ENCODE data around the gene AKR1C2. TPM values are rescaled to one million over a fixed set of nuclear protein-coding genes. Genes with fewer than 3 reads are reported as not detected.

The AKR1C2 gene
- polyA plus RNA-seq, 2 of the 4 experiments (the other 2 are of a cell fraction), result 5,660 to 6,805 TPM

DNA sequence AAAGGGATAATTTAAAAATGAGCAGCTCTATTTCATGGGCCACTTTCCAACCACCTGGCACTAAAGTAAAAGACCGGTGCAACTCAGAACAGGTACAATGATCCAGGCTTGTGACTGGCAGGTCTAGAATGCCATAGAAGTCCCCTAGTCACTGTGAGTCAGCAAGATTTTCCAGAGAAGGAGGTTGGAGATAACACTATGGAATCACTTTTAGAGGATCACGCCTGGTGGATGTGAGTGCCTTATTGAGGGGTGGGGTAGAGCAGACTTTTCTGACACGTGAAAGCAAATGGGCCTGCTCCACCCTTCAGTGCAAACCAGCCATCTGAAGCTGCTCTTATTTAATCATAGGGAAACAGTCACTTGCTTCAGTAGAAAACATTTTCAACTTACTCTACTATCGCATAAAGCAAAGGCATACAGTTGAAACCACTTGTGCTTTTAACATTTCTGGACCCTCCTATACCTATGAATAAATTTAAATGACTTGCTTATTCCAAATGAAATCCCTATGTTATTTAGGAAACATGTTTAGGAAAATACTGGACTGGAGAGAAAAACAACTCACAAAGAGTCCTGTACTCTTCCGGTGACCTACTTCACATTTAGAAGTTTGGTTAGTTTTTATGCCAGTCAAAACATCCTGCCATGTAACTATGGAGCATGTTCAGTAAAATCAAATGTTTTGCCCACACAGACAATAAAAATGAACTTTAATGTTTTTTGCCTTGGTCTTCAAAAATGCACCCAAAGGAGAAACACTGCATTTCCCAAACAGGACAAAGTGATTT is 61.9 kb downstream of the AKR1C2 start (continued):
- TF ChIP-seq NPAS2 (CRISPR knock-in tag; IDR thresholded peaks at IDR 0.05; ENCODE audit: borderline replicate concordance) (no peak), ZC3H11A (IDR thresholded peaks at IDR 0.05) (no peak), FOXS1 (CRISPR knock-in tag; IDR thresholded peaks at IDR 0.05) (no peak), SREBF2 (IDR thresholded peaks at IDR 0.05) (no peak), BHLHE40 (IDR thresholded peaks at IDR 0.05; ENCODE audit: low read depth, low read length) (no peak), JUNB (IDR thresholded peaks at IDR 0.05) (no peak), MYC (IDR thresholded peaks at IDR 0.05; ENCODE audit: borderline replicate concordance, low read length) (no peak; the same call in 1 of the 2 replicates), RARB (CRISPR knock-in tag; IDR thresholded peaks at IDR 0.05) (no peak), ZFP36 (IDR thresholded peaks at IDR 0.05; ENCODE audit: borderline replicate concordance, partially characterized antibody) (no peak), CEBPB (IDR thresholded peaks at IDR 0.05) (no peak), TFCP2L1 (CRISPR knock-in tag; IDR thresholded peaks at IDR 0.05) (no peak), TP53 (CRISPR knock-in tag; IDR thresholded peaks at IDR 0.05) (no peak), SMC3 (IDR thresholded peaks at IDR 0.05) (no peak), EHMT2 (IDR thresholded peaks at IDR 0.05; ENCODE audit: low read depth) (no peak), EP300 (IDR thresholded peaks at IDR 0.05) (peak in 1 of 2 experiments; percentile 45; a peak in 2 of 5 replicates), JUN (IDR thresholded peaks at IDR 0.05) (peak in 1 of 2 experiments; percentile 37; a peak in 1 of 5 replicates), CBX2 (IDR thresholded peaks at IDR 0.05; ENCODE audit: borderline replicate concordance, low read depth) (no peak), RNF2 (IDR thresholded peaks at IDR 0.05; ENCODE audit: borderline replicate concordance, low read depth) (no peak), CHD4 (IDR thresholded peaks at IDR 0.05; ENCODE audit: borderline replicate concordance) (no peak), EHF (CRISPR knock-in tag; IDR thresholded peaks at IDR 0.05) (no peak; the same call in none of the 2 replicates), PHF8 (IDR thresholded peaks at IDR 0.05; ENCODE audit: borderline replicate concordance, low read depth) (no peak), RAD21 (conservative IDR thresholded peaks at IDR 0.05 in 1 of 2, IDR thresholded peaks at IDR 0.05 in 1 of 2) (0 out of 5 replicates have a peak, but pooled peaks of 1 of the 2 experiments have one; percentile 3), POLR2A (IDR thresholded peaks at IDR 0.05; ENCODE audit: low read length) (no peak), ESRRA (IDR thresholded peaks at IDR 0.05; ENCODE audit: borderline replicate concordance, low read length) (no peak), POLR2AphosphoS2 (conservative IDR thresholded peaks at IDR 0.05; ENCODE audit: low read length) (no peak)
- TF ChIP-seq, protein P1, sequence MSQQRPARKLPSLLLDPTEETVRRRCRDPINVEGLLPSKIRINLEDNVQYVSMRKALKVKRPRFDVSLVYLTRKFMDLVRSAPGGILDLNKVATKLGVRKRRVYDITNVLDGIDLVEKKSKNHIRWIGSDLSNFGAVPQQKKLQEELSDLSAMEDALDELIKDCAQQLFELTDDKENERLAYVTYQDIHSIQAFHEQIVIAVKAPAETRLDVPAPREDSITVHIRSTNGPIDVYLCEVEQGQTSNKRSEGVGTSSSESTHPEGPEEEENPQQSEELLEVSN (IDR thresholded peaks at IDR 0.05; ENCODE audit: borderline replicate concordance, low read depth), result peak; percentile 62; the same call in 1 of the 2 replicates
- TF ChIP-seq, protein P2, sequence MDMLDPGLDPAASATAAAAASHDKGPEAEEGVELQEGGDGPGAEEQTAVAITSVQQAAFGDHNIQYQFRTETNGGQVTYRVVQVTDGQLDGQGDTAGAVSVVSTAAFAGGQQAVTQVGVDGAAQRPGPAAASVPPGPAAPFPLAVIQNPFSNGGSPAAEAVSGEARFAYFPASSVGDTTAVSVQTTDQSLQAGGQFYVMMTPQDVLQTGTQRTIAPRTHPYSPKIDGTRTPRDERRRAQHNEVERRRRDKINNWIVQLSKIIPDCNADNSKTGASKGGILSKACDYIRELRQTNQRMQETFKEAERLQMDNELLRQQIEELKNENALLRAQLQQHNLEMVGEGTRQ (IDR thresholded peaks at IDR 0.05), result no peak
- TF ChIP-seq, protein P3, sequence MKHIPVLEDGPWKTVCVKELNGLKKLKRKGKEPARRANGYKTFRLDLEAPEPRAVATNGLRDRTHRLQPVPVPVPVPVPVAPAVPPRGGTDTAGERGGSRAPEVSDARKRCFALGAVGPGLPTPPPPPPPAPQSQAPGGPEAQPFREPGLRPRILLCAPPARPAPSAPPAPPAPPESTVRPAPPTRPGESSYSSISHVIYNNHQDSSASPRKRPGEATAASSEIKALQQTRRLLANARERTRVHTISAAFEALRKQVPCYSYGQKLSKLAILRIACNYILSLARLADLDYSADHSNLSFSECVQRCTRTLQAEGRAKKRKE (CRISPR knock-in tag; IDR thresholded peaks at IDR 0.05; ENCODE audit: low read depth), result no peak
- TF ChIP-seq, protein P4, sequence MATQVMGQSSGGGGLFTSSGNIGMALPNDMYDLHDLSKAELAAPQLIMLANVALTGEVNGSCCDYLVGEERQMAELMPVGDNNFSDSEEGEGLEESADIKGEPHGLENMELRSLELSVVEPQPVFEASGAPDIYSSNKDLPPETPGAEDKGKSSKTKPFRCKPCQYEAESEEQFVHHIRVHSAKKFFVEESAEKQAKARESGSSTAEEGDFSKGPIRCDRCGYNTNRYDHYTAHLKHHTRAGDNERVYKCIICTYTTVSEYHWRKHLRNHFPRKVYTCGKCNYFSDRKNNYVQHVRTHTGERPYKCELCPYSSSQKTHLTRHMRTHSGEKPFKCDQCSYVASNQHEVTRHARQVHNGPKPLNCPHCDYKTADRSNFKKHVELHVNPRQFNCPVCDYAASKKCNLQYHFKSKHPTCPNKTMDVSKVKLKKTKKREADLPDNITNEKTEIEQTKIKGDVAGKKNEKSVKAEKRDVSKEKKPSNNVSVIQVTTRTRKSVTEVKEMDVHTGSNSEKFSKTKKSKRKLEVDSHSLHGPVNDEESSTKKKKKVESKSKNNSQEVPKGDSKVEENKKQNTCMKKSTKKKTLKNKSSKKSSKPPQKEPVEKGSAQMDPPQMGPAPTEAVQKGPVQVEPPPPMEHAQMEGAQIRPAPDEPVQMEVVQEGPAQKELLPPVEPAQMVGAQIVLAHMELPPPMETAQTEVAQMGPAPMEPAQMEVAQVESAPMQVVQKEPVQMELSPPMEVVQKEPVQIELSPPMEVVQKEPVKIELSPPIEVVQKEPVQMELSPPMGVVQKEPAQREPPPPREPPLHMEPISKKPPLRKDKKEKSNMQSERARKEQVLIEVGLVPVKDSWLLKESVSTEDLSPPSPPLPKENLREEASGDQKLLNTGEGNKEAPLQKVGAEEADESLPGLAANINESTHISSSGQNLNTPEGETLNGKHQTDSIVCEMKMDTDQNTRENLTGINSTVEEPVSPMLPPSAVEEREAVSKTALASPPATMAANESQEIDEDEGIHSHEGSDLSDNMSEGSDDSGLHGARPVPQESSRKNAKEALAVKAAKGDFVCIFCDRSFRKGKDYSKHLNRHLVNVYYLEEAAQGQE (IDR thresholded peaks at IDR 0.05), result no peak
- TF ChIP-seq, protein P5, sequence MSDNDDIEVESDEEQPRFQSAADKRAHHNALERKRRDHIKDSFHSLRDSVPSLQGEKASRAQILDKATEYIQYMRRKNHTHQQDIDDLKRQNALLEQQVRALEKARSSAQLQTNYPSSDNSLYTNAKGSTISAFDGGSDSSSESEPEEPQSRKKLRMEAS (IDR thresholded peaks at IDR 0.05), result peak; percentile 55; the same call in 1 of the 2 replicates
- TF ChIP-seq, protein P6, sequence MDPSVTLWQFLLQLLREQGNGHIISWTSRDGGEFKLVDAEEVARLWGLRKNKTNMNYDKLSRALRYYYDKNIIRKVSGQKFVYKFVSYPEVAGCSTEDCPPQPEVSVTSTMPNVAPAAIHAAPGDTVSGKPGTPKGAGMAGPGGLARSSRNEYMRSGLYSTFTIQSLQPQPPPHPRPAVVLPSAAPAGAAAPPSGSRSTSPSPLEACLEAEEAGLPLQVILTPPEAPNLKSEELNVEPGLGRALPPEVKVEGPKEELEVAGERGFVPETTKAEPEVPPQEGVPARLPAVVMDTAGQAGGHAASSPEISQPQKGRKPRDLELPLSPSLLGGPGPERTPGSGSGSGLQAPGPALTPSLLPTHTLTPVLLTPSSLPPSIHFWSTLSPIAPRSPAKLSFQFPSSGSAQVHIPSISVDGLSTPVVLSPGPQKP (IDR thresholded peaks at IDR 0.05; ENCODE audit: low read depth, low read length), result no peak
- TF ChIP-seq, protein P7, sequence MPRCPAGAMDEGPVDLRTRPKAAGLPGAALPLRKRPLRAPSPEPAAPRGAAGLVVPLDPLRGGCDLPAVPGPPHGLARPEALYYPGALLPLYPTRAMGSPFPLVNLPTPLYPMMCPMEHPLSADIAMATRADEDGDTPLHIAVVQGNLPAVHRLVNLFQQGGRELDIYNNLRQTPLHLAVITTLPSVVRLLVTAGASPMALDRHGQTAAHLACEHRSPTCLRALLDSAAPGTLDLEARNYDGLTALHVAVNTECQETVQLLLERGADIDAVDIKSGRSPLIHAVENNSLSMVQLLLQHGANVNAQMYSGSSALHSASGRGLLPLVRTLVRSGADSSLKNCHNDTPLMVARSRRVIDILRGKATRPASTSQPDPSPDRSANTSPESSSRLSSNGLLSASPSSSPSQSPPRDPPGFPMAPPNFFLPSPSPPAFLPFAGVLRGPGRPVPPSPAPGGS (IDR thresholded peaks at IDR 0.05), result no peak

All from A549 (cell line).